ENCODE data around the gene OR2A2. TPM values are rescaled to one million over a fixed set of nuclear protein-coding genes. Genes with fewer than 3 reads are reported as not detected.

Gene OR2A2
- total and polyA plus RNA-seq, 3 experiments from 2014 or later: not detected

DNA sequence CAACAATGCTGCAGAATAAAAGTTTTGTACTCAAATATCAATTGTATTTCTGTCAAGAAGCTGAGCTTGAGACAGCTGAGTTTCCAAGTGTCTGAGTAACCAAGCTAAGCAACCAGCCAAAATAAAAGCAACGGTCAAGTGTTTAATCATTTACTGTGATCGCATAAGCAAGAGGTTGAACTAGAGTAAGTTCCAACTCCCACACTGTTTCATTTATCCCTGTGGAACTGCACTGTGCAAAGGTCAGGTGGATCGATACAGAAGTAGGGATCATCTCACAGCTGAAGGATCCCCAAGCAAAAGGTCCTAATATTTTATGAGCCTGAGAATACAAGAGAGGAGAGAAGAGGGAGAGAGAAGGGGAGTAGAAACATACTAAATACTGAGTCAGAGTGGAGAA is 35.0 kb downstream of the OR2A2 start:
- Mint-ChIP-seq H3K36me3 (peaks cover 1 to 13% (median 6%) of the 10 kb centered on the region in 3 donors), H3K27ac (no peak overlapping the region), H3K4me1 (no peaks in the 10 kb centered on the region), H3K4me3 (no peak overlapping the region), H3K27me3 (peaks cover 0 to 17% of the 10 kb centered on the region in 2 donors), H3K9me3 (peaks cover 11 to 24% (median 21%) of the 10 kb centered on the region in 5 donors)
- H3K4me1 ChIP-seq (ENCODE audit: insufficient read depth, low read length): no peaks in the 10 kb centered on the region
- H3K4me3 ChIP-seq (ENCODE audit: low read length): no peak overlapping the region
- H3K9me3 ChIP-seq (ENCODE audit: low read length): peaks cover 5% of the 10 kb centered on the region
- ChIA-PET POLR2A (no interaction called here), CTCF (no interaction called here)
- H3K27ac ChIP-seq (ENCODE audit: low read depth, low read length): no peak overlapping the region
- no peaks in the 10 kb centered on the region for H3K27me3 ChIP-seq (ENCODE audit: insufficient read depth, low read length, poor library complexity, severe bottlenecking)
- H3K36me3 ChIP-seq (ENCODE audit: insufficient read depth, low read length): no peaks in the 10 kb centered on the region
- DNase-seq: no peak

DNA sequence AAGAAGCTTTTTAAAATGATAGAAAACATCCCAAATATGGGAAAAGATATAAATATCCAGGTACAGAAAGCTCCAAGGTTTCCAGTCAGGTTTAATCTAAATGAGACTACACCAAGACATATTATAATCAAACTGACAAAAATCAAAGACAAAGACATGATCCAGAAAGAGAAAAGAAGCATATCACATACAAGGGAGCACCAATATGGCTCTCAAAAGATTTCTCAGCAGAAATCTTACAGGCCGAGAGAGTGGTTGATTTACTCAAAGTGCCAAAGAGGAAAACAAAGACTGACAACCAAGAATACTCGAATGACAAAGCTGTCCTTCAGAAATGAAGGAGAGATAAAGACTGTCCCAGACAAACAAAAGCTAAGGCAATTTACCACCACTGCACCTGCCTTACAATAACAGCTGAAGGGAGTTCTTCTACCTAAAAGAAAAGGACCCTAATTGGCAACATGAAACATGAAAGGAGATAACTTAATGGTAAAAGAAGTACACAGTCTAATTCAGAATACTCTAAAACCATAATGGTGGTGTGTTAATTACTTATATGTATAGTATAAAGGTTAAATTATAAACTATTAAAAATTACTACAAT is 38.9 kb downstream of the OR2A2 start:
- no peak for DNase-seq
- Mint-ChIP-seq H3K4me3 (no peak overlapping the region), H3K4me1 (no peaks in the 10 kb centered on the region), H3K27me3 (peaks cover 8 to 26% of the 10 kb centered on the region in 2 donors), H3K9me3 (peaks cover 25 to 42% (median 34%) of the 10 kb centered on the region in 5 donors), H3K27ac (no peak overlapping the region), H3K36me3 (peaks cover 1 to 16% (median 6%) of the 10 kb centered on the region in 3 donors)
- Histone ChIP-seq H3K4me1 (ENCODE audit: insufficient read depth, low read length) (no peaks in the 10 kb centered on the region), H3K27me3 (ENCODE audit: insufficient read depth, low read length, poor library complexity, severe bottlenecking) (no peaks in the 10 kb centered on the region), H3K27ac (ENCODE audit: low read depth, low read length) (no peak overlapping the region), H3K9me3 (ENCODE audit: low read length) (peaks cover 5% of the 10 kb centered on the region), H3K36me3 (ENCODE audit: insufficient read depth, low read length) (no peaks in the 10 kb centered on the region), H3K4me3 (ENCODE audit: low read length) (no peak overlapping the region)
- POLR2A ChIA-PET: no interaction called here
- CTCF ChIA-PET: no interaction called here

DNA sequence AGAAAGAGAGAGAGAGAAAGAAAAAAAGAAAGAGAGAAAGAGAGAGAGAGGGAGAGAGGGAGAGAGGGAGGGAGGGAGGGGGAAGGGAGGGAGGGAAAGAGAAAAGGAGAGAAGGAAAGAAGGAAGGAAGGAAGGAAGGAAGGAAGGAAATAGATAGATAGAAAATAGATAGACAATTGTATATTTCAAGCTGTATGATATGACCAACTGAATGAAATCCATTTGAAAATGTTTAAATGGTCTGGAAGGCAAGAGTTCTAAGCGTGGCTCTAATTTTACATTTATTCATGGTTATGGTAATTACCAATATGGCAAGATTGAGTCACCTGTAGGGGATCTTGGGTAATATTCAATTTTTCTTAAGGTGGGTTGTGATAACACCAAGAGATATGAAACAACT is 49.5 kb downstream of the OR2A2 start:
- ChIA-PET POLR2A (no interaction called here), CTCF (no interaction called here)
- no peak for DNase-seq
- Mint-ChIP-seq H3K4me1 (no peaks in the 10 kb centered on the region), H3K27me3 (peaks cover 5 to 28% of the 10 kb centered on the region in 2 donors), H3K4me3 (no peak overlapping the region), H3K27ac (no peak overlapping the region), H3K36me3 (no peaks in the 10 kb centered on the region), H3K9me3 (no peaks in the 10 kb centered on the region)
- Histone ChIP-seq H3K9me3 (ENCODE audit: low read length) (no peaks in the 10 kb centered on the region), H3K4me3 (ENCODE audit: low read length) (no peak overlapping the region), H3K4me1 (ENCODE audit: insufficient read depth, low read length) (no peaks in the 10 kb centered on the region), H3K27ac (ENCODE audit: low read depth, low read length) (no peak overlapping the region), H3K36me3 (ENCODE audit: insufficient read depth, low read length) (no peaks in the 10 kb centered on the region), H3K27me3 (ENCODE audit: insufficient read depth, low read length, poor library complexity, severe bottlenecking) (no peaks in the 10 kb centered on the region)

Other genes starting within 250 kb of the OR2A2 start
- gene TCAF1, start 207.4 kb upstream of the OR2A2 start, total RNA-seq: 10 to 100 TPM; 11.8 to 13.6 TPM
- gene TCAF1, start 207.4 kb upstream of the OR2A2 start, polyA plus RNA-seq: 15.0 TPM
- not detected for gene OR2F2, start 174.3 kb upstream of the OR2A2 start, total RNA-seq
- gene OR2F2, start 174.3 kb upstream of the OR2A2 start, polyA plus RNA-seq: not detected
- not detected for gene OR2F1, start 154.7 kb upstream of the OR2A2 start, total RNA-seq
- gene OR2F1, start 154.7 kb upstream of the OR2A2 start, polyA plus RNA-seq: not detected
- gene OR6B1, start 109.3 kb upstream of the OR2A2 start, total RNA-seq: not detected
- not detected for gene OR6B1, start 109.3 kb upstream of the OR2A2 start, polyA plus RNA-seq
- not detected for gene OR2A5, start 60.6 kb upstream of the OR2A2 start, total RNA-seq
- gene OR2A5, start 60.6 kb upstream of the OR2A2 start, polyA plus RNA-seq: not detected
- gene OR2A25, start 39.8 kb upstream of the OR2A2 start, total RNA-seq: not detected
- gene OR2A25, start 39.8 kb upstream of the OR2A2 start, polyA plus RNA-seq: not detected
- gene OR2A12, start 23.3 kb upstream of the OR2A2 start, total RNA-seq: not detected
- gene OR2A12, start 23.3 kb upstream of the OR2A2 start, polyA plus RNA-seq: not detected
- gene OR2A14, start 13.6 kb downstream of the OR2A2 start, total RNA-seq: not detected
- gene OR2A14, start 13.6 kb downstream of the OR2A2 start, polyA plus RNA-seq: not detected
- gene CTAGE4, start 73.9 kb downstream of the OR2A2 start, total RNA-seq: 1 to 10 TPM; 1.4 to 1.8 TPM
- 0.15 TPM for gene CTAGE4, start 73.9 kb downstream of the OR2A2 start, polyA plus RNA-seq
- gene ARHGEF35, start 86.2 kb downstream of the OR2A2 start, total RNA-seq: 1 to 10 TPM; 4.0 to 5.3 TPM
- 1.6 TPM for gene ARHGEF35, start 86.2 kb downstream of the OR2A2 start, polyA plus RNA-seq
- gene OR2A42, start 130.0 kb downstream of the OR2A2 start, total RNA-seq: not detected
- not detected for gene OR2A42, start 130.0 kb downstream of the OR2A2 start, polyA plus RNA-seq
- 1 to 10 TPM; 1.1 to 1.7 TPM for gene OR2A7, start 155.2 kb downstream of the OR2A2 start, total RNA-seq
- gene OR2A7, start 155.2 kb downstream of the OR2A2 start, polyA plus RNA-seq: 0.45 TPM
- under 1 TPM; 0.58 to 0.77 TPM for gene CTAGE8, start 159.7 kb downstream of the OR2A2 start, total RNA-seq
- 0.60 TPM for gene CTAGE8, start 159.7 kb downstream of the OR2A2 start, polyA plus RNA-seq
- not detected for gene OR2A1, start 202.8 kb downstream of the OR2A2 start, total RNA-seq
- gene OR2A1, start 202.8 kb downstream of the OR2A2 start, polyA plus RNA-seq: not detected
- 10 to 100 TPM; 10.3 to 11.4 TPM for gene ARHGEF5, start 245.8 kb downstream of the OR2A2 start, total RNA-seq
- gene ARHGEF5, start 245.8 kb downstream of the OR2A2 start, polyA plus RNA-seq: 3.0 TPM

Data from CD8-positive, alpha-beta memory T cell (primary cell).